HG02642 (cell line): Measurements from ENCODE around the gene COASY.
A peak's percentile ranks its signal among the peaks of the same experiment; 100 is the strongest.
"Not testable (repeated sequence)": the region's sequence is repeated elsewhere in the genome, so short reads cannot be mapped to it uniquely, and the experiment has no call there.

Experiments used
- ATAC-seq: cut with Tn5 transposase; IDR thresholded peaks from one replicate; pipeline ENCODE4 v1.9.1; 2021; ENCODE audit warnings: mild to moderate bottlenecking; ENCODE audit not compliant: unreplicated experiment, poor library complexity

Gene COASY

DNA sequence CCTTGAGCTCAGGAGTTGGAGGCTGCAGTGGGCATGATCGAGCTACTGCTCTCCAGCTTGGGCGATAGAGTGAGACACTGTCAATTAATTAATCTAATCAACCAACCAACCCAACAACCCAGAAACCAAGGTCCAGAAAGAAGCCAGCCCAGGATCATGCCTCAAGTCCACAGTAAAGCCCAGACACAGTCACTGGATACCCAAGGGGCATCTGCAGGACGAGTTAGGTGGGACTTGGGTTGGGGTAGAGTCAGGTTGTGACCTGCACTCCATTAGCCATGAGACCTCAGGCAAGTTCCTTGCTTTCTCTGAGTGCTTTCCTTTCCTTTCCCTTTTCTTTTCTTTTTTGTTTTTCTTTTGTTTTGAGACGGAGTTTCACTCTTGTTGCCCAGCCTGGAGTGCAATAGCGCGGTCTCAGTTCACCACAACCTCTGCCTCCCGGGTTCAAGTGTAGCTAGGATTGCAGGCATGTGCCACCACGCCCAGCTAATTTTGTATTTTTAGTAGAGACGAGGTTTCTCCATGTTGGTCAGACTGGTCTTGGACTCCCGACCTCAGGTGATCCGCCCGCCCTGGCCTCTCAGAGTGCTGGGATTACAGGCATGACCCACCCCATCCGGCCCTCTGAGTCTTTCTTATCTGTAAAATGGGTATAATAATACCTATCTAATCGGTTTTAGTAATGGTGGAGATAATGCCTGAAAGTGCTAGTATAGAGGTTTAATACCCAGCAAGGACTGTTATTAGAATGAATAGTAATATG lies 12.8 kb upstream of the COASY start:
- no peak for ATAC-seq

DNA sequence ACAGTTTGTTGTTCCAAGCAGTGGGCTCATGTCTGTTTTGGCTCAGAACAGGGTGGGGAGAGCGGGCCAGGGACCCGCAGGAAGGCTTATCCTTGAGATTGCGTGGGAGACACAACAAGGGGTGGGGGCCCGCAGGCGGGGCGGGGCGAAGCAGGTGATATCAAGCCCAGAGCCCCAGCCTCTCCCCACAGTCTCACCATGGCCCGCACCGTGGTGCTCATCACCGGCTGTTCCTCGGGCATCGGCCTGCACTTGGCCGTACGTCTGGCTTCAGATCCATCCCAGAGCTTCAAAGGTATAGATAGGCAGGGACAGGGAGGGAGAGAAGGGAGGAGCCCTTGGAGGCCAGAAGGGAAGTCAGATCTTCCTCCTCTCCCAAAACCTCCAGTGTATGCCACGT lies 9.2 kb upstream of the COASY start, which contains the start of gene HSD17B1:
Gene HSD17B1 (plus strand): TSS at position 188 of the 400 bp plus-strand sequence. CDS start 11 bp downstream, at position 199.
- not testable (repeated sequence) for ATAC-seq

- no peak for ATAC-seq
These were observed 8.7 kb upstream of the COASY start for GRCh38 chr17:42553161-42553818.

GRCh38 chr17:42553866-42554249 lies 8.1 kb upstream of the COASY start:
- ATAC-seq = peak; percentile 3

DNA sequence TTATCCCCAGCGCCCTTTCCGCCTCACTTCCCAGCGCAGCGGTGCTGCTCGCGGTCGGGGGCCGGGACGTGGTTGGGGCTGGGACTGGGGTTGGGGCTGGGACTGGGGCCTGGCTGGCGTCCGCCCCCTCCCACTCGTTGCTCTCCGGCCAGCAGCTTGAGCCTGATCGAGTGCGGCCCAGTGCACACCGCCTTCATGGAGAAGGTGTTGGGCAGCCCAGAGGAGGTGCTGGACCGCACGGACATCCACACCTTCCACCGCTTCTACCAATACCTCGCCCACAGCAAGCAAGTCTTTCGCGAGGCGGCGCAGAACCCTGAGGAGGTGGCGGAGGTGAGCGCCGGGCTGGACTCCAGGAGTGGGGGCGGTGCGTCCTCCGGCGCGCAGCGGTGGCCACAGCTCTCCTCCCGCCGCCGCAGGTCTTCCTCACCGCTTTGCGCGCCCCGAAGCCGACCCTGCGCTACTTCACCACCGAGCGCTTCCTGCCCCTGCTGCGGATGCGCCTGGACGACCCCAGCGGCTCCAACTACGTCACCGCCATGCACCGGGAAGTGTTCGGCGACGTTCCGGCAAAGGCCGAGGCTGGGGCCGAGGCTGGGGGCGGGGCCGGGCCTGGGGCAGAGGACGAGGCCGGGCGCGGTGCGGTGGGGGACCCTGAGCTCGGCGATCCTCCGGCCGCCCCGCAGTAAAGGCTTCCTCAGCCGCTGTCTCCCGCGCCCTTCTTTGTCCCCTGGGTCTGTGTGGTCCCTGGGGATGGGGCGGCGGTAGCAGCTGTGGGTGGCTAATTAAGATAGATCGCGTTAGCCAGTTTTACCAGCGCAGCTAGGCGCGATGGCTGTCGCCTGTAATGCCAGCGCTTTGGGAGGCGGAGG lies 7.5 kb upstream of the COASY start:
- ATAC-seq = peak; percentile 77

GRCh38 chr17:42555122-42555622 lies 6.8 kb upstream of the COASY start:
- no peak for ATAC-seq

- ATAC-seq = not testable (repeated sequence)
These were observed 5.9 kb upstream of the COASY start for GRCh38 chr17:42555961-42556617.

GRCh38 chr17:42559075-42559474 lies 2.9 kb upstream of the COASY start:
- ATAC-seq = no peak

DNA sequence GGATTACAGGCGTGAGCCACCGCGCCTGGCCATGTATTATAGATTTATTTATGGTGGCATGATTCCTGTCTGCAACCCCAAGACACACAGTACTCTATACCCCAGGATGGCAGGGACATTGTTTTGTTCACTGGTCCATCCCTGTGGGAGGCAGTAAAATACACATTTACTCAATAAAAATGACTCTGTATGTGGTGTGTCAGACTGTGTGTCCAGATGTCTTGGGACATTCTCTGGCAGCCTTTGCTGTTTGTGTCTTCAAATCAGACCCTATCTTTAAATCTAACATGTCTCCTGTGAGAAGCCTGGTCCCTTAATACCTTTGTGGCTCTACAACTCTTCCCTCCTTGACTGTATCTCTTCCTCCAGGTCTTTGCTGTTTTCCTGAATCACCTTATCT lies 1.7 kb upstream of the COASY start:
- no peak for ATAC-seq

DNA sequence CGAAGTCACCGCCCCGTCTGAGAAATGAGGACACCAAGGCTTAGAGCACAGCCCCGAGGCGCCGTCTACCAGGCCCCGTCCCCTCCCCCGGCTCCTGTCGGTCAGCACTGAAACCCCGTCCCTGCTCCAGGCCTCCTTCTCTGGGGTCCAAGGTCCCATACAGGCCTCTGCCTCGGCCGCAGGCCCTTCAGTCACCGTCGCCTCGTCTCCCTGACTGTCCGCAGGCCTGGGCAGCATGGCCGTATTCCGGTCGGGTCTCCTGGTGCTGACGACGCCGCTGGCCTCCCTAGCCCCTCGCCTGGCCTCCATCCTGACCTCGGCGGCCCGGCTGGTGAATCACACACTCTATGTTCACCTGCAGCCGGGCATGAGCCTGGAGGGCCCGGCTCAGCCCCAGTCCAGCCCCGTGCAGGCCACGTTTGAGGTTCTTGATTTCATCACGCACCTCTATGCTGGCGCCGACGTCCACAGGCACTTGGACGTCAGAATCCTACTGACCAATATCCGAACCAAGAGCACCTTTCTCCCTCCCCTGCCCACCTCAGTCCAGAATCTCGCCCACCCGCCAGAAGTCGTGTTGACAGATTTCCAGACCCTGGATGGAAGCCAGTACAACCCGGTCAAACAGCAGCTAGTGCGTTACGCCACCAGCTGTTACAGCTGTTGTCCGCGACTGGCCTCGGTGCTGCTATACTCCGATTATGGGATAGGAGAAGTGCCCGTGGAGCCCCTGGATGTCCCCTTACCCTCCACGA lies 617 bp downstream of the COASY start:
- no peak for ATAC-seq

- no peak for ATAC-seq
These were observed 1.2 kb downstream of the COASY start for GRCh38 chr17:42563143-42563509.

GRCh38 chr17:42563543-42563942 lies 1.6 kb downstream of the COASY start:
- no peak for ATAC-seq

GRCh38 chr17:42563950-42564349 lies 2.0 kb downstream of the COASY start:
- no peak for ATAC-seq

GRCh38 chr17:42564815-42565522 lies 3.0 kb downstream of the COASY start:
- ATAC-seq = no peak

DNA sequence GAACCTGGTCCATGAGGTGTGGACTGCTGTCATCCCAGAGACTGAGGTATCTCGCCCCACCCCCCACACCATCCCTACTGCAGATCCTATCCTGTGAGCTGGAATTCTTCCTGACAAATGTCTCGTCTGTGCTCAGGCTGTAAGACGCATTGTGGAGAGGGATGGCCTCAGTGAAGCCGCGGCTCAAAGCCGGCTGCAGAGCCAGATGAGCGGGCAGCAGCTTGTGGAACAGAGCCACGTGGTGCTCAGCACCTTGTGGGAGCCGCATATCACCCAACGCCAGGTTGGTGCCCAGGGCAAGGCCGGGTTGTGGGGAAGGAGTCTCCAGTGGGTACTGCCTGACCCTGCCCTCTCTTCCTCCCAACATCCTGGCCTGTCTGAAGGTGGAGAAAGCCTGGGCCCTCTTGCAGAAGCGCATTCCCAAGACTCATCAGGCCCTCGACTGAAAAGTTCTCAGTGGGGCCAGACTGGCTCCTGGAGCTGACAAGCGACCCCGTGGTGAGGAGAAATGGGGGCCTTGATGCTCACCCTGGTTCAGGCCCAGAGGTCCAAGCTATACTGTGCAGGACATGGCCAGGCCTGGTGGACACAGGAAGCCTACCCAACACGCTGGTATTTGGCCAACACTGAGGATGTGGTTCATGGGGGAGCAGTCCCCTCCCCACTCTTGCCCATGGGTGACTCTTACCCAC lies 3.7 kb downstream of the COASY start:
- ATAC-seq = no peak

- ATAC-seq = no peak
These were observed 4.4 kb downstream of the COASY start for GRCh38 chr17:42566215-42566882.

DNA sequence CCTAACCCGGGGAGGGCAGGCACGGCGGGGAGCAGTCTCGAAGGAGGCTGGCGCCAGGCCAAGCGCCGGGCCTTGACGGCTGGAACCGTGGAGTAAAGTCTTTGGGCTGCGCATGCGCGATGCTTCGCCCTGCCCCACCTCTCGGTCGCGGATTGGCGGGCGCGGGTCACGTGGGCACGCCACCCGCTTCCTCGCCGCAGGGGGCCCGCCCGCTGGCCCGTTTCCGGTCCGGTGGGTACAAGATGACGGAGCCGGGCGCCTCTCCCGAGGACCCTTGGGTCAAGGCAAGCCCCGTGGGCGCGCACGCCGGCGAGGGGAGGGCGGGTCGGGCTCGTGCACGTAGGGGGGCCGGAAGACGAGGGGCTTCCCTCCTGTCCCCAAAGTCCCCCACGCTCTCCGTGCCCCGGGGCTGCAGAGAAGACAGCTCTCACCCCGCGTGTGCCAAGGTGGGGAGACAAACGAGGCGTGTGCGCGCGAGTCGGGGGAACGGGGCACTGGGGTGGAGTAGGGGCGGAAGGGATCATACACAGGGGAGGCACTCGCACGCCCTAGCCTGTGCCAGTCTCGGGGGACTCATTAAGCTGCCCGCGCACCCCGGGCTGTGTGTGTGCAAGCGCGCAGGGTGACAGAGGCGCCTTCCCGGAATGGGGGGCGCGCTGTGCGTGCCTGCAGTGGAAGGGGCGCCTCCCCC lies 5.1 kb downstream of the COASY start, which contains the start of gene MLX:
Gene MLX (plus strand): TSS at position 218 of the 691 bp plus-strand sequence. CDS start 25 bp downstream, at position 243.
- ATAC-seq = peak; percentile 70
